Lower leg skin (tissue), 3 donors: ENCODE data around the gene GIGYF1.
"Not testable (repeated sequence)": the region's sequence is repeated elsewhere in the genome, so short reads cannot be mapped to it uniquely, and the experiment has no call there.

ENCODE experiments used
- CTCF ChIP-seq, 3 donors: fragments of 450-650 bp; IDR thresholded peaks; one replicate each; pipeline ENCODE4 v1.5.1; 2016; ENCODE audit warnings: antibody characterized with exemption in 3 of 3, mild to moderate bottlenecking in 3 of 3, moderate library complexity in 2 of 3
- POLR2A ChIP-seq, 2 donors: fragments of 450-650 bp; IDR thresholded peaks; one replicate each; pipeline ENCODE4 v1.6.1; 2016 to 2017; ENCODE audit warnings: antibody characterized with exemption in 2 of 2, mild to moderate bottlenecking in 1 of 2, moderate library complexity in 1 of 2

GRCh38 chr7:100662194-100662776 is 31.8 kb downstream of the GIGYF1 start:
- TF ChIP-seq CTCF, POLR2A (IDR thresholded peaks at IDR 0.05): not testable (repeated sequence)
